ENCODE data around the gene SLC25A26.
A peak's percentile ranks its signal among the peaks of the same experiment; 100 is the strongest.

SLC25A26 gene, protein sequence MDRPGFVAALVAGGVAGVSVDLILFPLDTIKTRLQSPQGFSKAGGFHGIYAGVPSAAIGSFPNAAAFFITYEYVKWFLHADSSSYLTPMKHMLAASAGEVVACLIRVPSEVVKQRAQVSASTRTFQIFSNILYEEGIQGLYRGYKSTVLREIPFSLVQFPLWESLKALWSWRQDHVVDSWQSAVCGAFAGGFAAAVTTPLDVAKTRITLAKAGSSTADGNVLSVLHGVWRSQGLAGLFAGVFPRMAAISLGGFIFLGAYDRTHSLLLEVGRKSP

DNA sequence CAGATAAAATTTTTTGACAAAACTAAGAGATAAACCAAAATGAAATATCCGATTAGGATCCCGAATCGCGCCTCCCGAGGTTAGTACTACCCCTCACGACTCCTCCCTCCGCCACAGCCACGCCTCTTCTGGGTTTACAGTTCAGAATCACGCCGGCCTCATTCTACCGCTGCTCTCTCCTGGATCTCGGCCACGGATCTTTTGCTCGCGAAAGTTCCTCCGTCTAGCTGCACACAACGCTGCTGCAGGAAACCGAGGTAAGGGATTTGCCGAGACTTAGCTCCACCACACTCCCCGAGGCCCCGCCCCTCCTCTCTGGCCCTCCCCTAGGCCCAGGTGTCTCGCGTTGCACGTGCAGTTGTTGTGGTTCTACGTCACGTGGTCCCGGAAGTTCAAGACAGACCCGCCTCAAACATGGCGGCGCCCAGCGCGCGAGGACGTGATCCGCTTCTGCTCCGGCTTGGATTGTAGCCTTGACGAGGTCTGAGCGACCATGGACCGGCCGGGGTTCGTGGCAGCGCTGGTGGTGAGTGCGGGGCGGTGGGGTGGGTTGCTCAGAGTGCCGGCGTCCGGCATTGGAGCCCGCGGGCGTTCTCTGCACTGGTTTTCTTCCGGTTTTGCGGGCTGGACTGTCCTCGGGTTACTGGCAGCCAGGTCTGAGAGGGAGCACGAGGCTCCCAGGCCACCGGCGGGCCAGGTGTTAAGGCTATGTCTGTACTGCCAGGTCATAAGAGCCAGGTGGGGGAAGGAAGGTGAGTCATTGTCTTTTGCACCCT, at the start of gene SLC25A26:
Gene SLC25A26, plus strand, starts transcription at position 400 of the 776 bp plus-strand sequence. Its CDS starts 94 bp downstream, at position 494.
- peak within 1 kb of the TSS; percentile 93 to 96 for H3K4me3 ChIP-seq (ENCODE audit: low read depth in 1 of 2, low read length in 2 of 2)
- H3K27me3 ChIP-seq (ENCODE audit: low read depth, low read length), result no peaks in the 10 kb centered on the region
- H3K36me3 ChIP-seq (ENCODE audit: control insufficient read depth in 1 of 2, insufficient read depth in 2 of 2, low read length in 2 of 2), result no peaks in the 10 kb centered on the region
- H3K27ac ChIP-seq (ENCODE audit: low read length), result peak within 1 kb of the TSS; percentile 53
- peaks cover 4 to 12% of the 10 kb centered on the region in 2 donors for H3K4me1 ChIP-seq (ENCODE audit: control insufficient read depth in 1 of 2, insufficient read depth in 2 of 2, low read length in 2 of 2)
- no peaks in the 10 kb centered on the region for H3K9me3 ChIP-seq (ENCODE audit: control insufficient read depth in 1 of 2, low read length in 2 of 2)

DNA sequence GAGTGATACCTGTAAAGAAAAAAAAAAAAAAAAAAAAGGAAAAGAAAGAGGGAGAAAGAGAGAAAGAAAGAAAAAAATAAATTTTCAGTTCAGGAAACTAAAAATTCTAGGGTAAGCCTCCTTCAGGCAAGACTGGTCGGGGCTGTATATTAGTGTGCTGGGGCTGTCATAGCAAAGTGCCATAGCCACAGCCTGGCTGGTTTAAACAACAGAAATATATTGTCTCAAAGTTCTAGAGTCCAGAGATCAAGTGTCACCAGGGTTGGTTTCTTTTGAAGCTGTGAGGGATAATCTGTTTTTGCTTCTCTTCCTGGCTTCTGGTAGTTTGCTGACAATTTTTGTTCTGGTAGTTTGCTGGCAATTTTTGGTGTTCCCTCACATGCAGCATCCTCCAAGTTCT, 48.4 kb upstream of the SLC25A26 start:
- H3K27me3 ChIP-seq (ENCODE audit: low read depth, low read length), result no peaks in the 10 kb centered on the region
- H3K36me3 ChIP-seq (ENCODE audit: control insufficient read depth in 1 of 2, insufficient read depth in 2 of 2, low read length in 2 of 2), result no peaks in the 10 kb centered on the region
- no peaks in the 10 kb centered on the region for H3K4me1 ChIP-seq (ENCODE audit: control insufficient read depth in 1 of 2, insufficient read depth in 2 of 2, low read length in 2 of 2)
- H3K27ac ChIP-seq (ENCODE audit: low read length), result no peak overlapping the region
- no peaks in the 10 kb centered on the region for H3K9me3 ChIP-seq (ENCODE audit: control insufficient read depth in 1 of 2, low read length in 2 of 2)
- no peak overlapping the region for H3K4me3 ChIP-seq (ENCODE audit: low read depth in 1 of 2, low read length in 2 of 2)

DNA sequence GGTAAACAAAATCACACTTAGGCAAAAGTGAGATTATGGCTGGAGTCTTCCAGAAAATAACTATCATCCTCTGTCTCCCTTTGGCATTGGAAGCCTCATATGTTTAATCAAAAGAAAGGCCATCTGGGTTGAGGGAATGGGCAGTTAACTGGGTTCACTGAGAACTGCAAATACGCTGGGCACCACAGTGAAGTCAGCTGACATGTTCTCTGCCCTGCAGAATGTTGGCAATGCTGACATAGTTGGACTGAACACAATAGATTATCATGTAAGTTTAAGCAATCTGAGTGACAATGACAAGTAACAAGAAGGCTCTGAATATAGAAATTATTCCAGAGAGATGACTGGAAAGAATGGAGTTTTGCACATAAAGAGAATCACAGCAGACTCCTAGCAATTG, 43.8 kb upstream of the SLC25A26 start:
- no peak overlapping the region for H3K4me3 ChIP-seq (ENCODE audit: low read depth in 1 of 2, low read length in 2 of 2)
- H3K36me3 ChIP-seq (ENCODE audit: control insufficient read depth in 1 of 2, insufficient read depth in 2 of 2, low read length in 2 of 2), result no peaks in the 10 kb centered on the region
- H3K9me3 ChIP-seq (ENCODE audit: control insufficient read depth in 1 of 2, low read length in 2 of 2), result no peaks in the 10 kb centered on the region
- H3K27ac ChIP-seq (ENCODE audit: low read length), result no peak overlapping the region
- no peaks in the 10 kb centered on the region for H3K4me1 ChIP-seq (ENCODE audit: control insufficient read depth in 1 of 2, insufficient read depth in 2 of 2, low read length in 2 of 2)
- H3K27me3 ChIP-seq (ENCODE audit: low read depth, low read length), result no peaks in the 10 kb centered on the region

DNA sequence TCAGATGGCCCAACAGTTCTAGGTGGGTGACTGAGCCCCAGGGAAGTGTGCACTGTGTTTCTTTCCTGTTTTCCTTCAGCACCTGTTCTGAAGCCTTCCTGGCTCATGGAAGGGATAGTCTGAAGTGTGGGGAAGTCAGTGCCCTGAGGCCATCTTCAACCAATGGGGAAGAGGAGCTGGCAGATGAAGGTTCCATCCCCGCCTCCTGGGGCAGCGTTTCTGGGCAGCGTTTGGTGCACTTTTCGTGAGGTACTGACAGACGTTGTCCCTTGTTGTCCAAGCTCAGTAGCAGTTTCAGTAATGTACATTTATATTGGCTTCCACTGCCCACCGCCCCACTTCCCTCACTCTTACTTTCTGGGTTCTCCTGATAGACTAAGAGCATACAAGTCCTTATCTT, 42.6 kb upstream of the SLC25A26 start:
- Histone ChIP-seq H3K9me3 (ENCODE audit: control insufficient read depth in 1 of 2, low read length in 2 of 2) (no peaks in the 10 kb centered on the region), H3K4me1 (ENCODE audit: control insufficient read depth in 1 of 2, insufficient read depth in 2 of 2, low read length in 2 of 2) (no peaks in the 10 kb centered on the region), H3K4me3 (ENCODE audit: low read depth in 1 of 2, low read length in 2 of 2) (no peak overlapping the region), H3K27me3 (ENCODE audit: low read depth, low read length) (no peaks in the 10 kb centered on the region), H3K36me3 (ENCODE audit: control insufficient read depth in 1 of 2, insufficient read depth in 2 of 2, low read length in 2 of 2) (no peaks in the 10 kb centered on the region), H3K27ac (ENCODE audit: low read length) (no peak overlapping the region)

DNA sequence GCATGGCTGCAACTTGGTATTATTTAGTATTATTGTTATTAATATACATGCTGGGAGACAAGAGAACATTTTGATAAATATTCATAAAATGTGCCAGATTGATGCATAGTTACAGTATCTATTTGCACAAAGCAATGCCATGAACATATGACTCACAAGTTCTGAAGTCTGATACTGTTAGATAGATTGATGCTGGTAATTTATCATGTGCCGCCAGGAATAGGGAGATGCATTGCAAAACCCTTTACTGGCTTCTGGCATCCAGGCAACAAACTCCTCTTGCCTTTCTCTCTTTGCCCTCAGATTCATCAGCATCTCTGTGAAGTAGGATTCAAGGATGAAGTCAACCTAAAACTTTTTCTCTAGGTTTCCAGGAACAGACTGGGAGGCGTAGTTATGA, 41.0 kb upstream of the SLC25A26 start:
- Histone ChIP-seq H3K9me3 (ENCODE audit: control insufficient read depth in 1 of 2, low read length in 2 of 2) (no peaks in the 10 kb centered on the region), H3K27ac (ENCODE audit: low read length) (no peak overlapping the region), H3K36me3 (ENCODE audit: control insufficient read depth in 1 of 2, insufficient read depth in 2 of 2, low read length in 2 of 2) (no peaks in the 10 kb centered on the region)

DNA sequence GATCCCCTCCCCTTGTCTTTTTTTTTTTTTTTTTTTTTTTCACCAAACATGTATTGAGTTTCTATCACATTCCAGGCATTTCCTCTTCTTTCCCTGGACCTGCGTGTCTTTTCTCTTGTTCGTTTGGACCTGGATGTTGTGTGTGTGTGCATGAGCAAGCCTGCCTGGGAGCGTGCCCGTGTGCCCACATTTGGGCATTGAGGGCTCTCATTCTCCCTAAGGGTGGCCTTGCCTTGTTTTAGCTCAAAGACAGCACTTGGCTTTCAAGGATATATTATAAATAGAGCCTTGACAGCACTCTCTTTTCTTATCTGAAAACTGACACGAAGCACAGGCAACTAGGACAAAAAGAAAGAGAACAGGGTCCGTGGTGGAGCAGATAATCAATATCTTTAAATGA, 39.0 kb upstream of the SLC25A26 start:
- H3K4me1 ChIP-seq (ENCODE audit: control insufficient read depth in 1 of 2, insufficient read depth in 2 of 2, low read length in 2 of 2), result no peaks in the 10 kb centered on the region
- no peak overlapping the region for H3K4me3 ChIP-seq (ENCODE audit: low read depth in 1 of 2, low read length in 2 of 2)
- no peaks in the 10 kb centered on the region for H3K9me3 ChIP-seq (ENCODE audit: control insufficient read depth in 1 of 2, low read length in 2 of 2)
- no peak overlapping the region for H3K27ac ChIP-seq (ENCODE audit: low read length)
- no peaks in the 10 kb centered on the region for H3K36me3 ChIP-seq (ENCODE audit: control insufficient read depth in 1 of 2, insufficient read depth in 2 of 2, low read length in 2 of 2)
- H3K27me3 ChIP-seq (ENCODE audit: low read depth, low read length), result no peaks in the 10 kb centered on the region

More for the DNA sequence above, 41.0 kb upstream of the SLC25A26 start:
- no peaks in the 10 kb centered on the region for H3K27me3 ChIP-seq (ENCODE audit: low read depth, low read length)
- no peaks in the 10 kb centered on the region for H3K4me1 ChIP-seq (ENCODE audit: control insufficient read depth in 1 of 2, insufficient read depth in 2 of 2, low read length in 2 of 2)
- H3K4me3 ChIP-seq (ENCODE audit: low read depth in 1 of 2, low read length in 2 of 2), result no peak overlapping the region

DNA sequence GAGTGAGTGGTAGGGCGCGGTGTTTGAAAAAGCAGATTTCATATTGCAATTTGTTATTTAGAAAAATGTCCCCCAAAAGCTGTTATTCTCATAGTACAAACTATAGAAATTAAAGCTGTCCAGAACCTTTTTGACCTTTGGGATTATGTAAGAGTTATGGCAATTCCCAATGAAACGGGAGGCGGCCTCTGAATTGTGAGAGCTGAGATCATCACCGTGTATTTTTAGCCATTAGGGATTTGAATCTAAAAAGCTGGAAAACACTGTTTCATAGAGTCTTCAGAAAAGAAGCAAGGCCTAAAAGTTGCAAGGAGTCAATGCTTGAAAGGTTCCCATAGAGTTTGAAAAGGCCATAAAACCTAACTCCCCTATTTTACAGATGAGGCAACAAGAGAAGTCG, 38.6 kb upstream of the SLC25A26 start:
- Histone ChIP-seq H3K4me3 (ENCODE audit: low read depth in 1 of 2, low read length in 2 of 2) (no peak overlapping the region), H3K27ac (ENCODE audit: low read length) (no peak overlapping the region), H3K27me3 (ENCODE audit: low read depth, low read length) (no peaks in the 10 kb centered on the region), H3K4me1 (ENCODE audit: control insufficient read depth in 1 of 2, insufficient read depth in 2 of 2, low read length in 2 of 2) (no peaks in the 10 kb centered on the region), H3K9me3 (ENCODE audit: control insufficient read depth in 1 of 2, low read length in 2 of 2) (no peaks in the 10 kb centered on the region), H3K36me3 (ENCODE audit: control insufficient read depth in 1 of 2, insufficient read depth in 2 of 2, low read length in 2 of 2) (no peaks in the 10 kb centered on the region)

DNA sequence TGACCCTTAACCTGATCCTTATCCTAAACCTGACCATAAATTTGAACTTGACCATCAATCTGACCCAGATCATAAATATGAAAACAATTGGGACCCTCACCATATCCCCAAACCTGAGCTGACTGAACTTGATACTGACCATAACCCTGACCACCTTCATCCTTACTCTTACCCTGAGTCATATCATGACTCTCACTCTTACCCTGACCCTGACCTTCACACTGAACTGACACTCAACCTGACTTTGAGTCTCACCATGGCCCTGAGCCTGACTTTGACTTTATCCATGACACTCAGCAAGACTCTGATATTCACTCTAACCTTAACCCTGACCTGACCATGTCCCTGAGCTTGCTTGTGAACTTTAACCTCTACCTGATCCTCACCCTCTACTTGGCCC, 34.3 kb upstream of the SLC25A26 start:
- Histone ChIP-seq H3K27ac (ENCODE audit: low read length) (no peak overlapping the region), H3K4me1 (ENCODE audit: control insufficient read depth in 1 of 2, insufficient read depth in 2 of 2, low read length in 2 of 2) (no peaks in the 10 kb centered on the region), H3K27me3 (ENCODE audit: low read depth, low read length) (no peaks in the 10 kb centered on the region), H3K4me3 (ENCODE audit: low read depth in 1 of 2, low read length in 2 of 2) (no peak overlapping the region), H3K9me3 (ENCODE audit: control insufficient read depth in 1 of 2, low read length in 2 of 2) (no peaks in the 10 kb centered on the region), H3K36me3 (ENCODE audit: control insufficient read depth in 1 of 2, insufficient read depth in 2 of 2, low read length in 2 of 2) (no peaks in the 10 kb centered on the region)

DNA sequence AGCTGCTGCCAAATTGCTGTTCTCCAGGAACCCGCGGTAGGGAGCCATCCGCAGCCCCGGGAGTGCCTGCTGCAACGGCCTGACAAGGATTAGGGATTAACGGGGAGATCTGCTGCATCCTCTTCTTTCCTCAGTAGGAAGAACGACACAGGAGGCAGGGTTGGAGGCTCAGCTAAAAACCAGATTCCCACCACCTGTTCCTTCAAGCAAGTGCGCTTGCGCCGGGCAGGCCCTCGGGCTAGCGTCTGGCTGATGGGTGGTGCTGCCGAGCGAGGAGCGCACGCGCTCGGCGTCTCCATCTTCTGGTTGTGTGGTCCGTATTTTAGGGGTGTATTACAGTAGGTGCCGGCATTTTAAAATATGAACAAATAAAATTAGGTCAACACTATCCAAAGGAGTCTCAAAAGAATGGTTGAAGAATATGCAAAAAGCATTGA, 25.4 kb upstream of the SLC25A26 start:
- no peaks in the 10 kb centered on the region for H3K9me3 ChIP-seq (ENCODE audit: control insufficient read depth in 1 of 2, low read length in 2 of 2)
- no peaks in the 10 kb centered on the region for H3K27me3 ChIP-seq (ENCODE audit: low read depth, low read length)
- H3K4me3 ChIP-seq (ENCODE audit: low read depth in 1 of 2, low read length in 2 of 2), result peak overlapping the region; percentile 41 to 61
- no peaks in the 10 kb centered on the region for H3K36me3 ChIP-seq (ENCODE audit: control insufficient read depth in 1 of 2, insufficient read depth in 2 of 2, low read length in 2 of 2)
- H3K4me1 ChIP-seq (ENCODE audit: control insufficient read depth in 1 of 2, insufficient read depth in 2 of 2, low read length in 2 of 2), result peaks cover 0 to 8% of the 10 kb centered on the region in 2 donors
- H3K27ac ChIP-seq (ENCODE audit: low read length), result no peak overlapping the region

DNA sequence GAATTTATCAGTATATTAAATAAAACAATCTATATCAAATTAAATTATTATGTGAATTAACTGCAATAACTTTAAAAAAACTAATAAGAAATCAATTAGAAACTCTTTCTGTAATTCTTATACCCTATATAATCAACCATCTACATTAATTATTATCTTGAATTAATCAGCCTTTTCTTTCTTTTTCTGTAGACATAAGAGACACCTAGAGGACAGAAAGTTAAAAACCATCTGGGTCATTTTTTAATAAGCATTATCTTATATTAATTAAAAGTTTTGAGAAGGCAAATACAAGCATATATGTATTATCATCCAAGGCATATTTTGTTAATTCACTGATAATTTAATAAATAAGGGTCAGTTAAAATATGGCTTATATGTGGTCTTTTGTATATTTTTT, 24.2 kb upstream of the SLC25A26 start:
- Histone ChIP-seq H3K9me3 (ENCODE audit: control insufficient read depth in 1 of 2, low read length in 2 of 2) (no peaks in the 10 kb centered on the region), H3K36me3 (ENCODE audit: control insufficient read depth in 1 of 2, insufficient read depth in 2 of 2, low read length in 2 of 2) (no peaks in the 10 kb centered on the region), H3K4me3 (ENCODE audit: low read depth in 1 of 2, low read length in 2 of 2) (no peak overlapping the region), H3K27me3 (ENCODE audit: low read depth, low read length) (no peaks in the 10 kb centered on the region), H3K4me1 (ENCODE audit: control insufficient read depth in 1 of 2, insufficient read depth in 2 of 2, low read length in 2 of 2) (peaks cover 0 to 8% of the 10 kb centered on the region in 2 donors), H3K27ac (ENCODE audit: low read length) (no peak overlapping the region)

DNA sequence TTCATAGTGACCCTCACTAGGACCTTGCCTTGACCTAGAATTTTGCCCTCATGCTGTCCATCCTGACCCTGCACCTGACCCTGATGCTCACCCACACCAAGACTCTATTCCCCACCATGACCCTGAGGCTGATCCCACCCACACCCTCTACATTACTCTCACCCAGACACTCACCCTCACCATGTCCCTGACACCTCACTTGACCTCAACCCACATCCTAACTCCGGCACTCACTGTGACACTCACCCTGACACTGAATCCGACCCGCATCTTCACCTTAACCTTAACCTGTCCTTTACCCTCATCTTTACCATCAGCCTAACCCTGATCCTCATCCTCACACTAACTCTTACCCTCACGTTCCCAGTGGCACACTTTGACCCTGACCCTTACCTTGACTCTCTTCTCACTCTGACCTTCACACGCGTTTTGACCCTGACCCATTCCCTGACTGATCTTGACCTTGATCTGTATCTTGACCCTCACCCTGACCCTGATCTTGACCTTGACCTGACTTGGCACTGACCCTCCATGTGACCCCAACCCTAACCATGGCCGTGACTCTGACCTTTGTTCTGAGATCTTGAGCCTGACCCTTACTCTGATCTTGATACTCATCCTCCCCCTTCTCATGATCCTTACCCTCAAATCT, 22.2 kb upstream of the SLC25A26 start:
- H3K27me3 ChIP-seq (ENCODE audit: low read depth, low read length), result no peaks in the 10 kb centered on the region
- no peak overlapping the region for H3K27ac ChIP-seq (ENCODE audit: low read length)
- H3K9me3 ChIP-seq (ENCODE audit: control insufficient read depth in 1 of 2, low read length in 2 of 2), result no peaks in the 10 kb centered on the region
- H3K4me3 ChIP-seq (ENCODE audit: low read depth in 1 of 2, low read length in 2 of 2), result no peak overlapping the region
- H3K36me3 ChIP-seq (ENCODE audit: control insufficient read depth in 1 of 2, insufficient read depth in 2 of 2, low read length in 2 of 2), result no peaks in the 10 kb centered on the region
- H3K4me1 ChIP-seq (ENCODE audit: control insufficient read depth in 1 of 2, insufficient read depth in 2 of 2, low read length in 2 of 2), result peaks cover 0 to 8% of the 10 kb centered on the region in 2 donors
